HG03439 (cell line): ENCODE results near the gene MRPS18B.
A peak's percentile ranks its signal among the peaks of the same experiment; 100 is the strongest.
"Not testable (repeated sequence)": the region's sequence is repeated elsewhere in the genome, so short reads cannot be mapped to it uniquely, and the experiment has no call there.

ENCODE experiments used
- ATAC-seq: cut with Tn5 transposase; IDR thresholded peaks from one replicate; pipeline ENCODE4 v1.9.1; 2021; ENCODE audit warnings: mild to moderate bottlenecking, moderate library complexity; ENCODE audit not compliant: unreplicated experiment

Gene MRPS18B

GRCh38 chr6:30635834-30636233 is 18.2 kb downstream of the MRPS18B start:
- no peak for ATAC-seq

- no peak for ATAC-seq
Measured at GRCh38 chr6:30640481-30640880, 22.8 kb downstream of the MRPS18B start.

- ATAC-seq, result no peak
Measured at GRCh38 chr6:30641048-30641447, 23.4 kb downstream of the MRPS18B start.

- ATAC-seq, result no peak
Measured at GRCh38 chr6:30643656-30644055, 26.0 kb downstream of the MRPS18B start.

GRCh38 chr6:30644769-30645168 is 27.1 kb downstream of the MRPS18B start:
- ATAC-seq, result no peak

- ATAC-seq, result no peak
Measured at GRCh38 chr6:30645989-30646388, 28.3 kb downstream of the MRPS18B start.

GRCh38 chr6:30646450-30647241 is 29.0 kb downstream of the MRPS18B start, which contains the start of gene C6orf136:
TSS of gene C6orf136 (plus strand) at chr6:30647133. CDS start at chr6:30647232, 99 bp downstream.
- ATAC-seq, result peak; percentile 56

GRCh38 chr6:30647242-30648116 is 29.8 kb downstream of the MRPS18B start:
- peak; percentile 61 for ATAC-seq

GRCh38 chr6:30651143-30651542 is 33.5 kb downstream of the MRPS18B start:
- no peak for ATAC-seq

GRCh38 chr6:30654798-30655742 is 37.4 kb downstream of the MRPS18B start:
- no peak for ATAC-seq

GRCh38 chr6:30655743-30656094 is 38.1 kb downstream of the MRPS18B start:
- no peak for ATAC-seq

GRCh38 chr6:30656513-30656912 is 38.9 kb downstream of the MRPS18B start:
- no peak for ATAC-seq

- ATAC-seq, result no peak
Measured at GRCh38 chr6:30657454-30657853, 39.8 kb downstream of the MRPS18B start.

GRCh38 chr6:30657922-30658321 is 40.3 kb downstream of the MRPS18B start:
- not testable (repeated sequence) for ATAC-seq

GRCh38 chr6:30664994-30665767 is 47.5 kb downstream of the MRPS18B start:
- ATAC-seq, result no peak

GRCh38 chr6:30666300-30666699 is 48.7 kb downstream of the MRPS18B start:
- ATAC-seq, result not testable (repeated sequence)

GRCh38 chr6:30670760-30671527 is 53.3 kb downstream of the MRPS18B start:
- ATAC-seq, result no peak

GRCh38 chr6:30672445-30673253 is 55.0 kb downstream of the MRPS18B start, which contains the start of gene DHX16:
TSS of gene DHX16 (minus strand) at chr6:30673006. CDS start at chr6:30672841, 165 bp downstream.
- ATAC-seq, result peak; percentile 71
